Prostate gland (tissue), 2 donors: ENCODE results near the gene TGFBR3L. TPM values are rescaled to one million over a fixed set of nuclear protein-coding genes. Genes with fewer than 3 reads are reported as not detected.

Experiments
- DNase-seq: peaks from one replicate; pipeline ENCODE4 v3.0.0-alpha.2; 2019; ENCODE audit warnings: low spot score
- H3K27ac ChIP-seq, 2 donors: fragments of 200-600 bp; sonication (generic); 2 replicates each; pipeline ENCODE4 v1.5.1; 2017 to 2019
- H3K27me3 ChIP-seq: fragments of 200-600 bp; sonication (generic); replicated peaks from 2 replicates; pipeline ENCODE4 v1.5.1; 2019; ENCODE audit not compliant: insufficient read depth
- H3K36me3 ChIP-seq, 2 donors: fragments of 200-600 bp; sonication (generic); 1 replicate in 1 of 2; 2 replicates in 1 of 2; pipeline versions ENCODE4 v1.5.1 to v1.8.1; 2017 to 2019
- H3K4me1 ChIP-seq: fragments of 200-600 bp; sonication (generic); replicated peaks from 2 replicates; pipeline ENCODE4 v1.5.1; 2019
- H3K4me3 ChIP-seq, 2 donors: fragments of 200-600 bp; sonication (generic); 2 replicates each; pipeline ENCODE4 v1.5.1; 2017 to 2019
- H3K9me3 ChIP-seq: fragments of 200-600 bp; sonication (generic); 2 replicates; pipeline ENCODE4 v1.5.1; 2017
- POLR2A ChIP-seq: fragments of 450-650 bp; IDR thresholded peaks from one replicate; pipeline ENCODE4 v1.6.1; 2016; ENCODE audit warnings: antibody characterized with exemption, mild to moderate bottlenecking
- POLR2AphosphoS5 ChIP-seq: sonication (generic); formaldehyde crosslinking; IDR thresholded peaks from one replicate; pipeline ENCODE4 v1.6.1; 2017; ENCODE audit warnings: antibody characterized with exemption
- WGBS: methylation state at CpG from one replicate; pipeline ENCODE4 v1.1.5; 2018; 5-methylcytosine and 5-hydroxymethylcytosine counted together
- intact Hi-C: fragments of 100-400 bp; cut with DNase I; formaldehyde crosslinking; loops from one replicate; pipeline ENCODE4 v1.14.2; 2022
- total RNA-seq, 2 donors: library from RNA; depleted of rRNA; stranded (reverse); fragments of >200 nt; gene quantifications; one replicate each; pipeline ENCODE4 v1.1.0, GENCODE V29; 2016
- TF ChIP-seq, protein P1 (sequence below), 4 experiments: fragments of 200-600 bp in 2 of 4; fragments of 450-650 bp in 2 of 4; sonication (generic) in 2 of 4; IDR thresholded peaks; 1 replicate in 3 of 4; 2 replicates in 1 of 4; pipeline ENCODE4 v1.5.1; 2016 to 2019; ENCODE audit warnings: antibody characterized with exemption in 4 of 4, mild to moderate bottlenecking in 2 of 4, moderate library complexity in 2 of 4

TGFBR3L gene
- total RNA-seq, 2 donors from 2014 or later, result 3.2 TPM; not detected in 1

GRCh38 chr19:7870571-7871436, 43.8 kb upstream of the TGFBR3L start:
- H3K27ac ChIP-seq, result peak overlapping the region; percentile 60 to 63
- TF ChIP-seq POLR2AphosphoS5, result no peak
- TF ChIP-seq, protein P1, sequence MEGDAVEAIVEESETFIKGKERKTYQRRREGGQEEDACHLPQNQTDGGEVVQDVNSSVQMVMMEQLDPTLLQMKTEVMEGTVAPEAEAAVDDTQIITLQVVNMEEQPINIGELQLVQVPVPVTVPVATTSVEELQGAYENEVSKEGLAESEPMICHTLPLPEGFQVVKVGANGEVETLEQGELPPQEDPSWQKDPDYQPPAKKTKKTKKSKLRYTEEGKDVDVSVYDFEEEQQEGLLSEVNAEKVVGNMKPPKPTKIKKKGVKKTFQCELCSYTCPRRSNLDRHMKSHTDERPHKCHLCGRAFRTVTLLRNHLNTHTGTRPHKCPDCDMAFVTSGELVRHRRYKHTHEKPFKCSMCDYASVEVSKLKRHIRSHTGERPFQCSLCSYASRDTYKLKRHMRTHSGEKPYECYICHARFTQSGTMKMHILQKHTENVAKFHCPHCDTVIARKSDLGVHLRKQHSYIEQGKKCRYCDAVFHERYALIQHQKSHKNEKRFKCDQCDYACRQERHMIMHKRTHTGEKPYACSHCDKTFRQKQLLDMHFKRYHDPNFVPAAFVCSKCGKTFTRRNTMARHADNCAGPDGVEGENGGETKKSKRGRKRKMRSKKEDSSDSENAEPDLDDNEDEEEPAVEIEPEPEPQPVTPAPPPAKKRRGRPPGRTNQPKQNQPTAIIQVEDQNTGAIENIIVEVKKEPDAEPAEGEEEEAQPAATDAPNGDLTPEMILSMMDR (IDR thresholded peaks at IDR 0.05), result no peak
- no peak for TF ChIP-seq POLR2A
- no peaks in the 10 kb centered on the region for H3K4me1 ChIP-seq
- intact Hi-C loops, result no loop called here
- no peak overlapping the region for H3K4me3 ChIP-seq
- H3K27me3 ChIP-seq, result no peaks in the 10 kb centered on the region
- WGBS, result 63% methylated on average over 11 of the region's 11 CpGs
- DNase-seq, result no peak
- H3K9me3 ChIP-seq, result no peaks in the 10 kb centered on the region
- no peaks in the 10 kb centered on the region for H3K36me3 ChIP-seq

- TF ChIP-seq, protein P1 (IDR thresholded peaks at IDR 0.05), result no peak
- TF ChIP-seq POLR2AphosphoS5 (peak; percentile 14), POLR2A (peak; percentile 4)
- intact Hi-C loops, result no loop called here
- WGBS, result 10% methylated on average over 33 of the region's 33 CpGs
- Histone ChIP-seq H3K4me1 (no peaks in the 10 kb centered on the region), H3K4me3 (no peak overlapping the region), H3K36me3 (no peaks in the 10 kb centered on the region), H3K27me3 (no peaks in the 10 kb centered on the region), H3K9me3 (no peaks in the 10 kb centered on the region), H3K27ac (peak overlapping the region; percentile 60 to 63)
- DNase-seq, result peak; percentile 95
Measured at GRCh38 chr19:7871437-7872305, 43.0 kb upstream of the TGFBR3L start.

- H3K27ac ChIP-seq, result no peak overlapping the region
- no peak overlapping the region for H3K4me3 ChIP-seq
- DNase-seq, result no peak
- intact Hi-C loops, result no loop called here
- no peak for TF ChIP-seq POLR2A
- TF ChIP-seq, protein P1 (IDR thresholded peaks at IDR 0.05), result no peak
- TF ChIP-seq POLR2AphosphoS5, result no peak
- no peaks in the 10 kb centered on the region for H3K4me1 ChIP-seq
- H3K27me3 ChIP-seq, result no peaks in the 10 kb centered on the region
- WGBS, result 68% methylated on average over 30 of the region's 47 CpGs
- H3K9me3 ChIP-seq, result no peaks in the 10 kb centered on the region
- H3K36me3 ChIP-seq, result no peaks in the 10 kb centered on the region
Measured at GRCh38 chr19:7872306-7873204, 42.1 kb upstream of the TGFBR3L start.

DNA sequence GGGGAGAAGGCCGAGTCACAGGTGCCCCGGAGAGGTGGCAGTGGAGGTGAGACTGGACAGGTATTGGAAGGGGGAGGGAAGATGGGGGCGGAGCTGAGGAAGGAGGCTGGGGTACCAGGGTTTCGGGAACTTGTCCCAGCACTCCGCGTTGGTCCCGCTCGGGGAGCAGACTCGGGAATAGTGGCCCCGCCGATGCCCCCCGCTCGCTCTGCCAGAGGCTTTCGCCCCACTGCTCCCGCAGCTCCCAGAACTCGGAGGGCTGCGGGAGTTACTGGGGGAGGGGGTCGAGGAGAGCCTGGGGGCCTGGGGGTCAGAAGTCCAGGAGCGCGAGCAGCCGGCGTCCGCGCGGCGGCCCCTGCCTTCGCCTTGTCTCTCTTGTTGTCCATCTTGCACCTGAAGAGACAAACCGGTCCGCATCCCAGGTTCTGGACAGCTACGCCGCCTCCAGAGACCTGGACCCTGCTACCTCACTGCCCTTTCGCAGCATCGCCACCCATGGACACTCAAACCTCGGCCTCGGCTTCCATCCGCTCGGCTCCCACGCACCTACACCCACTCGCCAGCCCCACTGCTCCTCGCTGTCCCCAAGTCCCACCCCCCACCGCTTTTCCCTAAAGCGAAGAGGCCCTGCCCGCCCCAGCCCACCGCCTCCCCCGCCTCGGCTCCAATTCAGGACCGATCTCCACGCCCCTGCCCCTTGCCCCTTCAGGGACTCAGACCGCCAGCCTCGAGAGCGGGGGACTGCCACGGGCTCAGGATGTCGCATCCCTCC, 41.1 kb upstream of the TGFBR3L start:
- Histone ChIP-seq H3K27ac (no peak overlapping the region), H3K9me3 (no peaks in the 10 kb centered on the region), H3K4me1 (no peaks in the 10 kb centered on the region), H3K36me3 (no peaks in the 10 kb centered on the region), H3K27me3 (no peaks in the 10 kb centered on the region), H3K4me3 (peak overlapping the region; percentile 38 to 48)
- DNase-seq, result no peak
- TF ChIP-seq, protein P1 (IDR thresholded peaks at IDR 0.05), result no peak
- TF ChIP-seq POLR2AphosphoS5 (no peak), POLR2A (no peak)
- 28% methylated on average over 50 of the region's 53 CpGs for WGBS
- intact Hi-C loops, result no loop called here
